ENCODE data around the gene TRIP13. TPM values are rescaled to one million over a fixed set of nuclear protein-coding genes. Genes with fewer than 3 reads are reported as not detected.

TRIP13 gene
- total and polyA plus RNA-seq, 2 experiments from 2014 or later = 42.5 to 44.8 TPM

DNA sequence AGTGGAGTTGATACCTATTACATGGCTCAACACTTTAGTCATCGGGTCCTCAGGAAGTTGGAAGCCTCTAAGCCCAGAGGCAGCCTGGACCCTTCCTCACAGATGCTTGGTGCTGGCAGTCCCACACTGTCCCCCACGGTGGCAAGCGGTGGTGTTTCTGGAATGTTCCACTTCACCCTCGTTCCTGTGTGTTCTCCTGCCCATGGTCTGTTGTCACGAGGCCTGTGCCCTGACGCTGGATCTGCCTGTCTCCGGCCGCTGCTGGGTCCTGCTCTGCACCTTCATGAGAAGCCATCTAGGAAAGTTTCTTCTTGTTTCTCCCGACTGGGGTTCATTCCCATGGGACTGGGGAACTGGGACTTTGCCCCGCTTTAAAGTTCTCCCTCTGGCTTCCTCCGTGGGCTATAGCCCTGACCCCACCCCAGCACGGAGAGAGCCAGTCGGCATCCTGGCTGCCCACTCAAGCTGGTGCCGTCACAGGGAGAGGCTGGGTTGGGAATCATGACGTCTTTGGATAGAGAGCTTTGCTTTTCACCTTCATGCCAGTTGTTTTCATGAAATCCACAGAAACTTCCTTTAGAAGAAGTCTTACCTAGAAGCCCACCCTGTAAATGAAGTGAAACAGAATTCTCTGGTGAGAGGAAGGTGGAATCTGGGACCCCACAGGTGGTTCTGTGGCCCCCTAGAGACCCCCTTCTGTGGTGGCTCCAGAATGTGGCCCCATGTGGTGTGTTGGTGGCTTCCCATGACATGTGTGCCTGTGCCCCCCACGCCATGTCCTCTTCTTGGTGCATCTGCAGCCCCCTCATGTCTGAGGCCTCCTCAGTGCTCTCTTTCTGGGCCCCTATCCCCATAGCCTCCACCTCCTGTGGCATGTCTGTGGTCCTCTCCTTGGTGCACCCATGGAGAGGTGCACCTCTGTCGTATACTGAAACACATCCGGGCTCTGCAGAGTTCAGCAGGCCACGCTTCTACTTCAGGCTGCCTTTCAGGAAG is 43.8 kb downstream of the TRIP13 start:
- DNase-seq (ENCODE audit: low spot score) = no peak
- Mint-ChIP-seq H3K9me3 (peaks cover 4% of the 10 kb centered on the region), H3K27me3 (ENCODE audit: insufficient read depth, low read depth, poor library complexity) (peaks cover 3% of the 10 kb centered on the region), H3K27ac (no peak overlapping the region), H3K36me3 (ENCODE audit: low read depth) (no peaks in the 10 kb centered on the region), H3K4me1 (no peaks in the 10 kb centered on the region), H3K4me3 (no peak overlapping the region)
- H4K20me1 ChIP-seq (replicated peaks; ENCODE audit: insufficient read depth) = no peaks in the 10 kb centered on the region
- no peaks in the 10 kb centered on the region for H3K36me3 ChIP-seq (ENCODE audit: insufficient read depth)
- no peak overlapping the region for H3K27ac ChIP-seq (ENCODE audit: low read depth)
- H3K4me2 ChIP-seq = no peak overlapping the region
- TF ChIP-seq EZH2phosphoT487 (IDR thresholded peaks at IDR 0.05; ENCODE audit: unreplicated experiment) = no peak
- TF ChIP-seq, protein P1, sequence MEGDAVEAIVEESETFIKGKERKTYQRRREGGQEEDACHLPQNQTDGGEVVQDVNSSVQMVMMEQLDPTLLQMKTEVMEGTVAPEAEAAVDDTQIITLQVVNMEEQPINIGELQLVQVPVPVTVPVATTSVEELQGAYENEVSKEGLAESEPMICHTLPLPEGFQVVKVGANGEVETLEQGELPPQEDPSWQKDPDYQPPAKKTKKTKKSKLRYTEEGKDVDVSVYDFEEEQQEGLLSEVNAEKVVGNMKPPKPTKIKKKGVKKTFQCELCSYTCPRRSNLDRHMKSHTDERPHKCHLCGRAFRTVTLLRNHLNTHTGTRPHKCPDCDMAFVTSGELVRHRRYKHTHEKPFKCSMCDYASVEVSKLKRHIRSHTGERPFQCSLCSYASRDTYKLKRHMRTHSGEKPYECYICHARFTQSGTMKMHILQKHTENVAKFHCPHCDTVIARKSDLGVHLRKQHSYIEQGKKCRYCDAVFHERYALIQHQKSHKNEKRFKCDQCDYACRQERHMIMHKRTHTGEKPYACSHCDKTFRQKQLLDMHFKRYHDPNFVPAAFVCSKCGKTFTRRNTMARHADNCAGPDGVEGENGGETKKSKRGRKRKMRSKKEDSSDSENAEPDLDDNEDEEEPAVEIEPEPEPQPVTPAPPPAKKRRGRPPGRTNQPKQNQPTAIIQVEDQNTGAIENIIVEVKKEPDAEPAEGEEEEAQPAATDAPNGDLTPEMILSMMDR (conservative IDR thresholded peaks at IDR 0.05; ENCODE audit: low read depth in 2 of 2) = no peak
- no peaks in the 10 kb centered on the region for H3K4me1 ChIP-seq (ENCODE audit: insufficient read depth)
- no peaks in the 10 kb centered on the region for H3K27me3 ChIP-seq (ENCODE audit: insufficient read depth)
- no peaks in the 10 kb centered on the region for H3K79me2 ChIP-seq (replicated peaks; ENCODE audit: insufficient read depth)
- no peaks in the 10 kb centered on the region for H3F3A ChIP-seq (replicated peaks; ENCODE audit: low read depth)
- H2AFZ ChIP-seq = no peak overlapping the region
- H3K9me2 ChIP-seq (ENCODE audit: insufficient read depth) = no peaks in the 10 kb centered on the region
- no peak for ATAC-seq
- no peak overlapping the region for H3K4me3 ChIP-seq

DNA sequence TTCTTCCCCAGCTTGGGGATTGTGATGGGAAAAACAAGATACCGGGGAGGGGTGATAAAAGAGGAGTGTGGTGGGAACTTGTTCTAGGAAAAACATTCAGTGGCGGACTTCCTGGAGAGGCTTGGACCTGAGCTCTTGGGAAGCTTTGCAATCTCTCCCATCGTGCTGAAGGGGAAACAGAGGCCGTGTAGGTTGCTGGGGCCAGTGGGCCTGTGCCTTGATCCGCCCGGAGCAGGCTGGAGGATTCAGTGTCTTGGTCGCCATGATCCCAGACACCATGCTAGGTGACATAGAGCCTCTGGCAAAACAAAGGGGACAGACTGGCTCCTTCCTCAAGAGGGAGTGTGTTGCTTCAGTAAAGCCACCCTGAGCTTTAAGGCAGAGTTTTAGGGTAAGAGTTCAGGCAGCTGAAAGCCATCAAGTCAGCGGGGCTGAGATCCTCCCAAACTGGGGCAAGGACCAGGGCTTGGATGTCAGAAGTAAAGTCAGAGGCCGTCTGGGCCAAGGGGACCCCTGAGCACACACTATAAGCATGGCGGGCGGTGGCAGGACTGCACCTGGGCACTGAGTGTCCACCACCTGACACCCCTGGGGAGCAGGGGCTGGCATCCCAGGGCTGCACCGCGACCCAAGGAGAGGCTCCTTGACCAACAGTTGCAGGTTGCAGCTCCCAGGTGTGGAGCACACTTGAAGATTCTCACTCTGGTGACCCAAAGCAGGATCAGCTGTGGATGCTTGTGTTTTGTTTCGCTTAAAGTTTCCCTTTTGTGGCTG is 44.7 kb downstream of the TRIP13 start:
- no peaks in the 10 kb centered on the region for H3K79me2 ChIP-seq (replicated peaks; ENCODE audit: insufficient read depth)
- H4K20me1 ChIP-seq (replicated peaks; ENCODE audit: insufficient read depth) = no peaks in the 10 kb centered on the region
- H3K4me2 ChIP-seq = no peak overlapping the region
- H3K4me1 Mint-ChIP-seq = no peaks in the 10 kb centered on the region
- DNase-seq (ENCODE audit: low spot score) = no peak
- H3K36me3 ChIP-seq (ENCODE audit: insufficient read depth) = no peaks in the 10 kb centered on the region
- no peak for ATAC-seq
- no peak overlapping the region for H3K4me3 Mint-ChIP-seq
- H3K27ac Mint-ChIP-seq = no peak overlapping the region
- no peaks in the 10 kb centered on the region for H3K4me1 ChIP-seq (ENCODE audit: insufficient read depth)
- H3K4me3 ChIP-seq = no peak overlapping the region
- no peaks in the 10 kb centered on the region for H3K36me3 Mint-ChIP-seq (ENCODE audit: low read depth)
- TF ChIP-seq ZNF331 (CRISPR knock-in tag; IDR thresholded peaks at IDR 0.05; ENCODE audit: low read depth) (no peak), EZH2phosphoT487 (IDR thresholded peaks at IDR 0.05; ENCODE audit: unreplicated experiment) (no peak), STAT1 (IDR thresholded peaks at IDR 0.05; ENCODE audit: unreplicated experiment) (no peak), NANOG (IDR thresholded peaks at IDR 0.05; ENCODE audit: borderline replicate concordance) (no peak), POLR2AphosphoS5 (IDR thresholded peaks at IDR 0.05; ENCODE audit: low read depth) (no peak)
- H2AFZ ChIP-seq = no peak overlapping the region
- H3K27me3 Mint-ChIP-seq (ENCODE audit: insufficient read depth, low read depth, poor library complexity) = peaks cover 3% of the 10 kb centered on the region
- H3K9me3 Mint-ChIP-seq = peaks cover 4% of the 10 kb centered on the region
- no peaks in the 10 kb centered on the region for H3K27me3 ChIP-seq (ENCODE audit: insufficient read depth)
- no peaks in the 10 kb centered on the region for H3F3A ChIP-seq (replicated peaks; ENCODE audit: low read depth)
- H3K27ac ChIP-seq (ENCODE audit: low read depth) = no peak overlapping the region
- no peaks in the 10 kb centered on the region for H3K9me2 ChIP-seq (ENCODE audit: insufficient read depth)
